HCT116 (cell line): ENCODE data around the gene AKT3. TPM values are rescaled to one million over a fixed set of nuclear protein-coding genes. Genes with fewer than 3 reads are reported as not detected.

Experiments
- ATAC-seq: fragments of 200-7000 bp; cut with Tn5 transposase; 2 replicates; pipeline ENCODE4 v1.9.1; 2020; ENCODE audit warnings: mild to moderate bottlenecking, moderate library complexity
- BruUV-seq: library from RNA; stranded (reverse); fragments of 400-500 nt; replicated peaks from 2 replicates; lab custom pipeline; 2021; lab: Mats Ljungman, UMichigan
- CTCF ChIA-PET: fragments of 300-600 bp; sonication (Branson Sonifier 250); formaldehyde crosslinking; loops from one replicate; lab custom pipeline; 2021; ENCODE audit warnings: antibody characterized with exemption; lab: Charles Lee
- POLR2A ChIA-PET: fragments of 300-600, 350-600 bp; sonication (Branson Sonifier 250); formaldehyde crosslinking; loops from one replicate; lab custom pipeline; 2021; ENCODE audit warnings: antibody characterized with exemption; lab: Charles Lee
- RAD21 ChIA-PET, 2 experiments: fragments of 300-600 bp; sonication (Branson Sonifier 250); formaldehyde crosslinking; loops; one replicate each; lab custom pipeline; 2023; ENCODE audit warnings: low total read pairs in 2 of 2; ENCODE audit not compliant: uncharacterized antibody in 2 of 2, unreplicated experiment in 2 of 2, low non-redundant PET in 1 of 2; lab: Charles Lee
- DNase-seq: peaks from one replicate; pipeline ENCODE4 v3.0.0-alpha.2; 2010; ENCODE audit warnings: low read depth, low spot score
- H2AFZ ChIP-seq: fragments of 200-600 bp; shearing (Covaris generic), sonication (generic); 2 replicates; pipeline ENCODE4 v1.6.1; 2017; ENCODE audit warnings: low read depth, mixed run types, mixed read lengths, antibody characterized with exemption, low read length; ENCODE audit not compliant: poor library complexity, severe bottlenecking
- H3K27ac ChIP-seq: 2 replicates; pipeline ENCODE4 v1.5.1; 2012; ENCODE audit warnings: low read depth, low read length
- H3K27me3 ChIP-seq: fragments of 200-600 bp; sonication (generic); 2 replicates; pipeline ENCODE4 v1.6.1; 2016; ENCODE audit warnings: mixed run types, low read length, mixed read lengths; ENCODE audit not compliant: insufficient read depth
- H3K36me3 ChIP-seq, 2 experiments: fragments of 200-500 bp in 1 of 2; fragments of 200-600 bp in 1 of 2; sonication (Bioruptor generic) in 1 of 2; sonication (generic) in 1 of 2; 2 replicates each; pipeline versions ENCODE4 v1.5.1 to v1.6.1; 2014 to 2016; ENCODE audit warnings: low read length in 2 of 2, inconsistent platforms in 1 of 2, mixed read lengths in 1 of 2, mixed run types in 1 of 2; ENCODE audit not compliant: insufficient read depth in 2 of 2, control insufficient read depth in 1 of 2
- H3K4me1 ChIP-seq, 2 experiments: fragments of 200-600 bp in 1 of 2; sonication (generic) in 1 of 2; 2 replicates each; pipeline versions ENCODE4 v1.5.1 to v1.6.1; 2012 to 2017; ENCODE audit warnings: low read length in 2 of 2, inconsistent platforms in 1 of 2, mild to moderate bottlenecking in 1 of 2, mixed read lengths in 1 of 2, mixed run types in 1 of 2, moderate library complexity in 1 of 2; ENCODE audit not compliant: insufficient read depth in 2 of 2, control insufficient read depth in 1 of 2
- H3K4me2 ChIP-seq: fragments of 200-600 bp; sonication (generic); 2 replicates; pipeline ENCODE4 v1.6.1; 2017; ENCODE audit warnings: mixed run types, low read length, mixed read lengths
- H3K4me3 ChIP-seq, 2 experiments: fragments of 200-600 bp in 1 of 2; sonication (generic) in 1 of 2; replicated peaks in 1 of 2; 2 replicates each; pipeline ENCODE4 v1.5.1; 2011 to 2016; ENCODE audit warnings: low read length in 2 of 2, control low read depth in 1 of 2, low read depth in 1 of 2, mild to moderate bottlenecking in 1 of 2, mixed read lengths in 1 of 2, mixed run types in 1 of 2
- H3K79me2 ChIP-seq: fragments of 200-600 bp; sonication (generic); 2 replicates; pipeline ENCODE4 v1.6.1; 2017; ENCODE audit warnings: mild to moderate bottlenecking, mixed run types, low read length, moderate library complexity, mixed read lengths; ENCODE audit not compliant: insufficient read depth
- H3K9ac ChIP-seq: fragments of 200-600 bp; sonication (generic); 2 replicates; pipeline ENCODE4 v1.6.1; 2016; ENCODE audit warnings: low read length, mixed read lengths
- H3K9me2 ChIP-seq: fragments of 200-600 bp; sonication (generic), shearing (Covaris generic); 2 replicates; pipeline ENCODE4 v1.6.1; 2017; ENCODE audit warnings: mixed run types, mild to moderate bottlenecking, moderate library complexity; ENCODE audit not compliant: insufficient read depth
- H3K9me3 ChIP-seq, 2 experiments: fragments of 200-500 bp in 1 of 2; fragments of 200-600 bp in 1 of 2; sonication (Bioruptor generic) in 1 of 2; sonication (generic) in 1 of 2; 2 replicates each; pipeline ENCODE4 v1.6.1; 2014 to 2017; ENCODE audit warnings: low read length in 2 of 2, mixed read lengths in 2 of 2, inconsistent platforms in 1 of 2, low read depth in 1 of 2, mild to moderate bottlenecking in 1 of 2, mixed run types in 1 of 2, moderate library complexity in 1 of 2; ENCODE audit not compliant: control insufficient read depth in 1 of 2, insufficient read depth in 1 of 2
- H4K20me1 ChIP-seq: fragments of 200-600 bp; sonication (generic), shearing (Covaris generic); 2 replicates; pipeline ENCODE4 v1.6.1; 2017; ENCODE audit warnings: mixed run types, mild to moderate bottlenecking, moderate library complexity; ENCODE audit not compliant: insufficient read depth
- ATF3 ChIP-seq: IDR thresholded peaks from 2 replicates; pipeline ENCODE4 v1.6.1; 2012
- CEBPB ChIP-seq: IDR thresholded peaks from 2 replicates; pipeline ENCODE4 v1.6.1; 2012; ENCODE audit warnings: low read depth
- EZH2 ChIP-seq: fragments of 200-600 bp; sonication (generic); IDR thresholded peaks from 2 replicates; pipeline ENCODE4 v1.6.1; 2017; ENCODE audit warnings: antibody characterized with exemption, mixed run types
- FOSL1 ChIP-seq: IDR thresholded peaks from 2 replicates; pipeline ENCODE4 v1.6.1; 2012; ENCODE audit warnings: low read depth
- MAX ChIP-seq: IDR thresholded peaks from 2 replicates; pipeline ENCODE4 v1.6.1; 2012
- POLR2A ChIP-seq: IDR thresholded peaks from 2 replicates; pipeline ENCODE4 v1.7.0; 2011; ENCODE audit warnings: borderline replicate concordance; ENCODE audit not compliant: insufficient read depth, insufficient read length; ENCODE audit errors: extremely low read depth
- POLR2AphosphoS5 ChIP-seq: IDR thresholded peaks from 2 replicates; pipeline ENCODE4 v1.6.1; 2011; ENCODE audit warnings: mild to moderate bottlenecking, low read depth, low read length, moderate library complexity
- REST ChIP-seq: IDR thresholded peaks from 2 replicates; pipeline ENCODE4 v1.6.1; 2012; ENCODE audit warnings: low read depth
- SIN3A ChIP-seq: IDR thresholded peaks from 2 replicates; pipeline ENCODE4 v1.6.1; 2012; ENCODE audit warnings: low read depth
- SP1 ChIP-seq: IDR thresholded peaks from 2 replicates; pipeline ENCODE4 v1.6.1; 2012; ENCODE audit warnings: low read depth
- TCF7L2 ChIP-seq: IDR thresholded peaks from 2 replicates; pipeline ENCODE4 v1.7.0; 2011; ENCODE audit warnings: borderline replicate concordance, inconsistent platforms; ENCODE audit not compliant: insufficient read depth, insufficient read length; ENCODE audit errors: extremely low read depth
- ZFX ChIP-seq: fragments of 450-650 bp; IDR thresholded peaks from 2 replicates; pipeline ENCODE4 v1.6.1; 2017
- intact Hi-C: fragments of 100-400 bp; cut with micrococcal nuclease; formaldehyde crosslinking; loops from 2 replicates; pipeline ENCODE4 v1.10.0; 2022
- total RNA-seq: library from RNA; stranded (reverse); gene quantifications from one replicate; pipeline ENCODE4 v1.2.1, GENCODE V29; 2021; ENCODE audit not compliant: unreplicated experiment

Gene AKT3
- total RNA-seq, 1 experiment from 2014 or later = 0.49 TPM

GRCh38 chr1:243855616-243856318 is 5.7 kb upstream of the AKT3 start:
- no peaks in the 10 kb centered on the region for H4K20me1 ChIP-seq
- peaks cover 68% of the 10 kb centered on the region for H3K27me3 ChIP-seq
- H3K4me2 ChIP-seq = no peak overlapping the region
- ChIA-PET RAD21 (no interaction called here), CTCF (no interaction called here)
- no peak for TF ChIP-seq SIN3A
- TF ChIP-seq TCF7L2 = no peak
- no peak for TF ChIP-seq CEBPB
- no peak for TF ChIP-seq POLR2AphosphoS5
- no peak for TF ChIP-seq SP1
- TF ChIP-seq REST = no peak
- TF ChIP-seq ATF3 = no peak
- TF ChIP-seq ZFX = no peak
- TF ChIP-seq FOSL1 = no peak
- no peak for TF ChIP-seq POLR2A
- TF ChIP-seq EZH2 = no peak
- no peak for TF ChIP-seq MAX
- TF ChIP-seq, all 23 proteins: peak for 0
- no peaks in the 10 kb centered on the region for H3K79me2 ChIP-seq
- no peak overlapping the region for H3K4me3 ChIP-seq
- ATAC-seq (no peak), DNase-seq (no peak)
- BruUV-seq = no TSS peak
- no peak overlapping the region for H3K9ac ChIP-seq
- H3K9me2 ChIP-seq = no peaks in the 10 kb centered on the region
- no peak overlapping the region for H2AFZ ChIP-seq
- H3K36me3 ChIP-seq = no peaks in the 10 kb centered on the region
- H3K9me3 ChIP-seq = no peaks in the 10 kb centered on the region
- H3K4me1 ChIP-seq = no peaks in the 10 kb centered on the region
- POLR2A ChIA-PET = no interaction called here
- intact Hi-C loops = no loop called here
- H3K27ac ChIP-seq = no peak overlapping the region
